IPS DF 19.7 (cell line): ENCODE results near the gene ABCA1.

Source experiments
- DNase-seq: peaks from one replicate; pipeline ENCODE4 v3.0.0-alpha.2; 2013; ENCODE audit warnings: low read depth, low spot score

ABCA1 gene

DNA sequence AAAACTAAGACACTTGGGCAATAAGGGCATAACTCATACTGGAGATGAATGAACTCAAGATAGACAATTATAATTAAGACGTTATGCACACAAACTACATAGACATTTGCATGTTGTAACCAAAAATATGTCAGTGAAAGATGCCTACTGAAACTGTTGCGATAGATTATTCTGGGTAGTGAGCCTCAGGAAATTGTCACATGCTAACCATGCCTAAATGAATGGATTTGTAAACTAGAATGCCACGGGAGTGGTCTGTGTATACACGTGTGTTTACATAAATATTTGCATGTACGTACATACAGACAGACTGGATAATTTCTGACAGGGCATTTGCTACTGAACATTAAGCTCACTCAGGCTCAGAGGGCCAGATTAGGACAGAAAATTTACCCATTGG is 162.8 kb downstream of the ABCA1 start:
- DNase-seq, result no peak

GRCh38 chr9:104758974-104759373 is 169.0 kb downstream of the ABCA1 start:
- DNase-seq, result no peak

- DNase-seq, result no peak
These were observed 177.7 kb downstream of the ABCA1 start for GRCh38 chr9:104750185-104750767.

DNA sequence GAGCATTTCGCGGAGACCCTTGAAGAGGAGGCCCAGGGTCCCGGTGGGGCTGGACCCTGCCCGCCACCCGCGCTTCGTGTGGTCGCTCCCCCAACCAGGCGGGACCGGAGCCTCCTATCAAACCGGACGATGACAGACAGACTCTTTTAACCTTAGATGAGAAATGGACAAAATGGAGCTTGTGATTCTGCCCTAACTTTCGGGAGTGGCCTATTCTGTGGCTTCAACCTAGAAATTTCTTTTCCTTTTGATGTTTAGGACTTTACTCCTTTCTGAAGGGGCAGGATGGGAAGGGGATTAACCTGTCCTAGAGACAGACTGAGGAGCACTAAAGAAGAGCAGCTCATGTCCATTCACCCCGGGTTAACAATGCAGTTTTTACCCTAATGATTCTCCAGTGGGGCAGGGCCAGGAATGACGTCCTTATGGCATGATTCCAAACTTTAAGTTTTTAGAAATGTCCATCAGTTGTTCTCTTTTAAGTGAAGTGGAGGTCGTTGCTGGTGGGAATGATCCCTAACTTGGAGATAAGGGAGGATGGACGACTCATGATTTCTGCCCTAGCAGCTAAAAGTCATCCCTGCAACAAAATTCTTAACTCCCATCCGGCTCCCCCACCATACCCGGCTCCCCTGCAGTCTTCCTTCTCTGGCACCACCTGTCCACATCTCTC is 179.5 kb downstream of the ABCA1 start:
- DNase-seq, result no peak

DNA sequence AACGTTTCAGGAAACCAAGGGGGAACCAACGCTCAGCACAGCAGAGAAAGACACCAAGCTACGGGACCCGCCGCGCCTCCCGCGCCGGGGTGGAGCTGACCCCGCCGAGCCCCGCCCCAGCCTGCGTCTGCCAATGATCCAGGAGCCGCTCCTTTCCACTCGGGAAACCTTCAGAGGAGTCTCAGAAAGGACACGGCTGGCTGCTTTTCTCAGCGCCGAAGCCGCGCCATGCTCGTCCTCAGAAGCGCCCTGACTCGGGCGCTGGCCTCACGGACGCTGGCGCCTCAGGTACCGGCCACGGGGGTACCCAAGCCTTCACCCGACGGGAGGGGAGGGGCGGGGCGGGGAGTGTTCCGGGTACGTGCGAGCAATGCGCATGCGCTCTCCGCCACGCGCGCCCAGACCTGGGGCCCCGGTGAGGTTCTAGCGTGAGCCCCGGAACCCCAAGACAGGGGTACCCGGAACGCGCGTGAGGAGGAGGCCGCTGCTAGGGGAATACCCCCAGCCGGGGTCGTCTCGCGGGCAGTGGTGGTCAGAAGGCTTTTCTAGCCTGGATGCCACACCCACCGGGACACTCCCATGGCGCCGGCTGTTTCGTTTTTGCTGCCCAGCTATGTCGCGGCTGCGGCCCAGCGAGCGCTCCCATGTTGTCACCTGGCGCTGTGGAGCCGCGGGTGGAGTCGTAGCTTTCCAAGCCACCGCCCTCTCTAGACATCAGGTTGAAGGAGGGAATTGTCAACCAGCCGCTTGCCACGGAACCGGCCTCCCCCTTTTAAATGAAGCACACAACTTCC is 180.2 kb downstream of the ABCA1 start, which contains the start of gene NIPSNAP3A:
Gene NIPSNAP3A (plus strand): TSS at position 119 of the 794 bp plus-strand sequence. CDS start 110 bp downstream, at position 229.
- no peak for DNase-seq

DNA sequence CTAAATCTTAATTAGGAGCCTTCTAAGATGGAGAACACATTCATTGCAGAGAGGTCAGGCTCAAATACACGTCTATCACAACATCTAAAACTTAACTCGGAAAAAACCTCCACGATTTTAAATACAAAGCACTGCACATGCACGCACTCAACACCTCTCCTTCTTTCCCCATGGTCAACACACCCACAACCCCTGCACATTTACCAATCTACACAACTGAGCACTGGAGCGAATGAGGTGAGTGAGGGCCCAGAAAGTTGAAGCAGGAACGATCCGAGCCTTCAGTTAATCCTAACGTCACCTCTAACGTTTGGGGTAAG is 180.8 kb downstream of the ABCA1 start:
- DNase-seq, result no peak

DNA sequence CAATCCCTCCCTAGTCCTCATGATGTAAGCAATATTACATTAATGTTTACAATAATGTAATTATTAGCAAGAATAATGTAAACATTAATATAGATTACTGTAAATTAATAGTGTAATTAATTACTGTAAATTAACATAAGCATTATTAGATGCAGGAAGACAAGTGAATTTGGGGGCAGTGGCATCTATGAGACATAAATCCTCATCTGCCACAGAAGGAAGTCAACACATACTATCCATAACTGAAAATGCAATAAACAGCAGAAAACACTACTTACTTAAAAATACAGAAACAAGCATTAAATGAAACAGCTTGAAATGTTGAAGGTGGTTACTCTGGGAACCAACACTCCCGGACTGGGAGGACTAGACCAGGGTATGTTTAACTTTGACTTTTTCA is 181.2 kb downstream of the ABCA1 start:
- no peak for DNase-seq

GRCh38 chr9:104746285-104746684 is 181.7 kb downstream of the ABCA1 start:
- no peak for DNase-seq

DNA sequence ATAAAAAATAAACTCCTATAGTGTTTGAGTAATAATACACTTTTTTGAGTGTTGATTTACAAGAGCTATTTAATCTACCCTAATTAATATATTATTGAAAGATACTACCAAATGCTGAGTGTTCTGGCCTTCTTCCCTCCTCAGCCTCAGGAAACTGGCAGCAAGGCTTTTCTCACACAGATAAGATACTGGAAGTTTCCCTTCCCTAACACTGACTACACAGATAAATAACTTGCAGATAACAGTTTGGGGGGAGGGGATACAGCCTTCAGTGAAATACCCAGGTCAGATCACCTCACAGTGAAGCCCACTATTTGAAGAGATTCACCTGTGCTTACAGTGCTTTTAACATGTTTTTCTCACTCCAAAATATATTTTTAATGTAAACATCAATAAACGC is 182.1 kb downstream of the ABCA1 start:
- no peak for DNase-seq

DNA sequence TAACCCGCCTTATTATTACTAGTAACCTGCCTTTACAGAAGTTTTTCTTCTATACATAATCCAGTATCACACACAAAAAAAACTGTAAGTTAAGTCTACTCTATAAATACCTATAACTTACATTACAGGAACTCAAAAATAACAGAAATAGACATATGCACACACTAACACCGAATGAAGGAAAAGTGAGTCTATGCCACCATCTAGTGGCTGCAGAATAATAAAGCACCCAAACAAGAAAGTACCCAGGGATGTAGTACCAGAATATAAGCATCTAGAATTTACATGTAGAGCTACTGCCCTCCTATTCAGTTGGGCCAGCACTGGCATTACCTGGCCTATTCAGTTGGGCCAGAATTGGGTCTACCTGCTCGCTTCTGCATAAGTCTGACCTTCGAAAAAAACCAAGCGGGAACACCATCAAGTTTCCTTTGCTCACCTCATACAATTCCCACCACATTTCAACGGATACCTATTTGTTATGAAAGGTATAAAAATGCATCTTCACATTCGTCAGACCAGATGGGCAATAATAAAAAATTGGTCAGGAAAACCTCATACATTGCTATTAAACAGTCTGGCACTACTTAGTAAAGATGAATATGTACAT is 184.5 kb downstream of the ABCA1 start:
- DNase-seq, result no peak

GRCh38 chr9:104740621-104741020 is 187.3 kb downstream of the ABCA1 start:
- no peak for DNase-seq

DNA sequence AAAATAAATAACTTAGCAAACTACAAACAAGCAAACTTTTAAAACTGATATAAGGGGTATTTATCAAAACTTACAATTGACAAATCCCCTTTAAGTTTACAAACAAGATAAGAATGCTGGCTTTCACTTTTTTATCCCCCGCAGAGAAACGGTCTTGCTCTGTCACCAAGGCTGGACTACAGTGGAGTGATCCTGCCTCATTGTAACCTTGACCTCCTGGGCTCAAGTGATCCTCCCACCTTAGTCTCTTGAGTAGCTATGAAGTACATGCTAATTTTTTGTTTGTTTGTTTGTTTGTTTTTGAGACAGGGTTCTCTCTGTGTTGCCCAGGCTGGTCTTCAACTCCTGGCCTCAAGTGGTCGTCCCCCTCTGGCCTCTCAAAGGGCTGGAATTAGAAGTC is 189.5 kb downstream of the ABCA1 start:
- no peak for DNase-seq
